ENCODE data around the gene ABCD3.
"Not testable (repeated sequence)": the region's sequence is repeated elsewhere in the genome, so short reads cannot be mapped to it uniquely, and the experiment has no call there.

Gene ABCD3

DNA sequence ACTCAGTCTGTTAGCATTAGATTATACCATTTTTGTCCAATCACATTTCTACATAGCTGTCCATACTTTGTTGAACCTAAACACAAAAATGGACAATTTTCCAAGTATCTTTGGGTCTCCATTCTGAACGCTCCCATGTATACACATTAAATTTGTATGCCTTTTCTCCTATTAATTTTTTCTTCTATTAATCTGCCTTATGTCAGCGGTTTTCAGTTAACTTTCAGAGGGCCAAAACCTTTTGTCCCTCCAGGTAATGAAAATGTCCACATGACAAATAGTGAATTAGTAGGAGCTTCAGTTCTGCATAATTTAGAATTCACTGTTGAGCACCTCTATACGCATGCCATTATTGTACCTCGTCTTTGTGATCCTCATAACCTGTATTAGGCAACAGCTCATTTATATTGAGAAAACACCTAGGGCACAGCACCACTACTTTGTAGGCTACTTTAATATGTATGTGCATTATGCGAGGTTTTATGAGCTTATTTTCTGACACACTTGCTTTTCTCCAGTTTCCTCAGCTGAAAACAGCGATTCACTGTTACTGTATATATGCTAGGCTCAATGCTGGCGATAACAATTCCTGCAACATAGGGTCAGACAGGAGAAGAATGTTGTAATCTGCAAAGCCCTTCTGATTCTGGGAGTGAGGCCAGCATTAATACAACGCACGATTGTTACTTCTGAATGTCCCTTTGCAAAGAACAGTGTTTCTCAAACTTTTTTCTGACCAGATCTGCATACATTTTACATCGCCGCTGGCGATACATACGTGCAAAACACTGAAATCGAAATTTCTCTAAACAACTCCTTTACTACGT, 1.1 kb upstream of the ABCD3 start:
- peak in 1 of 2 donors; percentile 12 for DNase-seq

GRCh38 chr1:94417728-94417977, 536 bp upstream of the ABCD3 start:
- DNase-seq: no peak

GRCh38 chr1:94418664-94419655, 771 bp downstream of the ABCD3 start:
- DNase-seq: peak in 1 of 2 donors; percentile 9

GRCh38 chr1:94422115-94422820, 4.1 kb downstream of the ABCD3 start:
- no peak for DNase-seq

GRCh38 chr1:94425821-94426484, 7.8 kb downstream of the ABCD3 start:
- DNase-seq: no peak

DNA sequence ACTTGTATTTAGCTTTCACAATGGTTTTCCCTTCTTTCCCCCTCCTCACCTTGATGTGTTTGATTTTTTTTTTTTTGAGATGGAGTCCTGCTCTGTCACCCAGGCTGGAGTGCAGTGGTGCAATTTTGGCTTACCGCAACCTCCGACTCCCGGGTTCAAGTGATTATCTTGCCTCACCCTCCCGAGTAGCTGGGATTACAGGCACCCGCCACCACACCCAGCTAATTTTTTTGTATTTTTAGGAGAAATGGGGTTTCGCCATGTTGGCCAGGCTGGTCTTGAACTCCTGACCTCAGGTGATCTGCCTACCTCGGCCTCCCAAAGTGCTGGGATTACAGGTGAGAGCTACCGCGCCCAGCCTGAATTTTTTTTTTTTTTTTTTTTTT, 8.3 kb downstream of the ABCD3 start:
- not testable (repeated sequence) for DNase-seq

DNA sequence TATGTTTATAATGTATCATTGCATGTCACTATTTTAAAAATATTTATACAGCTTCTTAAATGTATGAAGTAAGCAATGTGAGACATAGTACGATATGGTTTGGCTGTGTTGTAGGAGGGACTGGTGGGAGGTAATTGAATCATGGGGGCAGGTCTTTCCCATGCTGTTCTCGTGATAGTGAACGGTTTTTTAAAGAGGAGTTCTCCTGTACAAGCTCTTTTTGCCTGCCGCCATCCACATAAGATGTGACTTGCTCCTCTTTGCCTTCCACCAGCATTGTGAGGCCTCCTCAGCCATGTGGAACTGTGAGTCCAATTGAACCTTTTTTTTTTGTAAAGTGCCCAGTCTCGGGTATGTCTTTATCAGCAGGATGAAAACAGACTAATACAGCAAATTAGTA, 10.3 kb downstream of the ABCD3 start:
- DNase-seq: no peak

DNA sequence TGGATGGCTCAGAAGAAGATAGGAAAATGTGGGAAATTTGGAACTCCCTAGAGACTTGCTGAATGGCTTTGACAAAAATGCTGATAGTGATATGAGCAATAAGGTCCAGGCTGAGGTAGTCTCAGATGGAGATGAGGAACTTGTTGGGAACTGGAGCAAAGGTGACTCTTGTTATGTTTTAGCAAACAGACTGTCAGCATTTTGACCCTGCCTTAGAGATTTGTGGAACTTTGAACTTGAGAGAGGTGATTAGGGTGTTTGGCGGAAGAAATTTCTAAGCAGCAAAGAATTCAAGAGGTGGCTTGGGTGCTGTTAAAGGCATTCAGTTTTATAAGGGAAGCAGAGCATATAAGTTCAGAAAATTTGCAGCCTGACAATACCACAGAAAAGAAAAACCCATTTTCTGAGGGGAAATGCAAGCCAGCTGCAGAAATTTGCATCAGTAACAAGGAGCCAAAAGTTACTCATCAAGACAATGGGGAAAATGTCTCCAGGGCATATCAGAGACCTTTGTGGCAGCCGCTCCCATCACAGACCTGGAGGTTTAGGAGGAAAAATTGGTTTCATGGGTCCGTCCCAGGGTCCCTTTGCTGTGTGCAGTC, 10.8 kb downstream of the ABCD3 start:
- DNase-seq: not testable (repeated sequence)

- DNase-seq: not testable (repeated sequence)
These were observed 11.9 kb downstream of the ABCD3 start for GRCh38 chr1:94430066-94430465.

DNA sequence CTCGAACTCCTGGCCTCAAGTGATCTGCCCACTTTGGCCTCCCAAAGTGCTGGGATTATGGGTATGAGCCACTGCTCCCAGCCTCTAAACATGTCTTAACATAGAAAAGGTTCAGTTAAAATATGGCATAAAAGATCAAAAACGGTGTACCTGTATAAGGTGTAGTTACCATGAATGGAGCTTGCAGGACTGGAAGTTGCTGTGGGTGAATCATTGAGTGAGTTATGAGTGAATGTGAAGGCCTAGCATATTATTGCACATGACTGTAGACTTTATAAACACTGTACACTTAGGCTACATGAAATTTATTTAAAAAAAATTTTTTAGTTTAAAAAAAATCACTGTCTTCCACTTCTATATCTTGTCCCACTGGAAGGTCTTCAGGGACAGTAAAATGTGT, 15.7 kb downstream of the ABCD3 start:
- DNase-seq: no peak

- DNase-seq: no peak
These were observed 16.3 kb downstream of the ABCD3 start for GRCh38 chr1:94434365-94435045.

DNA sequence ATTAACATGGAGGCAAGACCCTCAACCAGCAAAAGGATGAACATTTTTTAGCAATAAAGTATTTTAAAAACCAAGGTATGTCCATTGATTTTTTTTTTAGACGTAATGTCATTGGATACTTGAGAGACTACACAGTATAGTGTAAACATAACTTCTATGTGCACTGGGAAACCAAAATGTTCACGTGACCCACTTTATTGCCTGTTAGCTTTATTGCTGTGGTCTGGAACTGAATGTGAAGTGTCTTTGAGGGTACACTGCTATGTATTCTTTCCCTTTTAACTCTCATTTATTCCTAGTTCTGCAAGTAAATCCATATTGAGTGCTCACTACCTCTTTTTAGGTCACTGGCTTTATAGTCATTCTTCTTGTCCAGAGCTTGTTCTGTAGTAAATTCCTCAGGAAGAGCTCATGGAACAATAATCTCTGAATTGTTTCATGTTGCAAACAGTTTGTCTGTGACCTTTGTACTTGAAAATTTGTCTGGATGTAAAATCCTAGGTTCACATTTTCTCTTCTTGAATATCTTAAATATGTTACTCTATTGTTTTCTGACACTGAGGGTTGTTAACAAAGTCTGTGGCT, 20.6 kb downstream of the ABCD3 start:
- no peak for DNase-seq

DNA sequence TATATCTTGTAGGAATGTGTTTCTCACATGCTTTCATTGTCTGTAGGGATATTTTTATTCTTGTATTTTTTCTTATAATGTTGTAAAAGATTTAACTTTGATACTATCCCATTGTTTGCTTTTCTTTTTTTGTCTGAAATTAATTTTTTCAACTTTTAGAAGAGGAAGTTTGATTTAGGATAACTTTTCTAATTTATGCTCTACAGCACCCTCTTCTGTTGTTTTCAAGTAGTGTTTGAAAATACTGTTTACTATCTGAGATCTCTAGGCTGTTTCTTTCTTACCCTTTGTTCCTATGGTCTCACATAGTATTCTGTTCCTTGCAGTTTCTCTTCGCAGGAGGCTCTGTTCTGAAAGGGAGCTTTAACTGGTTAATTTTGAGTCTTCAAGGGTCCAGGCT, 21.9 kb downstream of the ABCD3 start:
- DNase-seq: no peak

DNA sequence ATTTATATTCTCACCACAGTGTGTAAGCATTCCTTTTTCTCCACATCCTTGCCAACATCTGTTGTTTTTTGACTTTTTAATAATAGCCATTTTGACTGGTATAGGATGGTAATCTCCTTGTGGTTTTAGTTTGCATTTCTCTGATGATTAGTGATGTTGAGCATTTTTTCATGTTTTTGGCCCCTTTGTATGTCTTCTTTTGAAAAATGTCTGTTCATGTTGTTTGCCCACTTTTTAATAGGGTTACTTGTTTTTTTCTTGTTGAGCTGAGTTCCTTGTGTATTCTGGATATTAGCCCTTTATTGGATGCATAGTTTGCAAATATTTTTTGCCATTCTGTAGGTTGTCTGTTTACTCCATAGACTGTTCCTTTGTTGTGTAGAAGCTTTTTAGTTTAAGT, 24.9 kb downstream of the ABCD3 start:
- not testable (repeated sequence) for DNase-seq

GRCh38 chr1:94444819-94445218, 26.6 kb downstream of the ABCD3 start:
- DNase-seq: not testable (repeated sequence)

GRCh38 chr1:94445733-94446132, 27.5 kb downstream of the ABCD3 start:
- DNase-seq: not testable (repeated sequence)

GRCh38 chr1:94446177-94446576, 28.0 kb downstream of the ABCD3 start:
- DNase-seq: not testable (repeated sequence)

DNA sequence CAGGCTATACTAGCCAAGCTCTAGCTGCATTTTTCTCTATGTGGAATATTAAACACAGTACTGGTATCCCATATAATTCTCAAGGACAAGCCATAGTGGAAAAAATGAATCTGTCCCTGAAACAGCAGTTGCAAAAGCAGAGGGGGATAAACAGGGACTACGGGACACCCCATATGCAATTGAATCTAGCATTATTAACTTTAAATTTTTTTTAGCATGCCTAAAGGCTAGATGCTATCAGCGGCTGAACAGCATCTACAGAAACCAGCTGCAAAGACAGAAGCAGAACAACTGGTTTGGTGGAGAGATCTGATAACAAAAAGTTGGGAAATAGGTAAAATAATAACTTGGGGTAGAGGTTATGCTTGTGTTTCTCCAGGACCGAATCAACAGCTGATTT, 30.6 kb downstream of the ABCD3 start:
- DNase-seq: not testable (repeated sequence)

GRCh38 chr1:94456736-94457135, 38.5 kb downstream of the ABCD3 start:
- DNase-seq: no peak

DNA sequence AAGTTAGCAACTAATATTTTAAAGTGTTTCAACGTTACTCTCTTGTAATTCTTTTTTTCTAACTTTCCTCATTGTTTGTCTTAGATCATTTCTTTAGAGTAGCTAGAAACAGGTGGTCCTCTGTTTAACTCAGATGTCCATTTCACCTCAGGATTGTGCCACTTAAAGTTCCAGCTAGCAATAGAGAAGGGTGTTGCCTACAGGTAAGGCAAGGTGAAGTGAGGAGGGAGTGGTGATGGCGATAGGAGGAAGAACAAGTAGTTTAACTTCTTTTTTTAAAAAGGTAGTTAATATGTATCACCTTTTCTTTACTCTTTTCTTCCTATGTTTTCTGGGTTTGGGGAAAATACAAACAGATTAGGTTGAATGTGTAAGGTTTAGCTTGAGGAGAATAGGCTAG, 44.4 kb downstream of the ABCD3 start:
- DNase-seq: no peak

Measured in inflammatory macrophage (primary cell).